Upper lobe of left lung (tissue), 4 donors: Measurements from ENCODE around the gene CCDC69.

Source experiments
- CTCF ChIP-seq, 6 experiments: fragments of 450-650 bp in 4 of 6; fragments of 200-600 bp in 2 of 6; sonication (generic) in 2 of 6; IDR thresholded peaks; one replicate each; pipeline ENCODE4 v1.5.1; 2016 to 2019; ENCODE audit warnings: antibody characterized with exemption in 6 of 6
- POLR2A ChIP-seq, 4 donors: fragments of 450-650 bp; IDR thresholded peaks; one replicate each; pipeline ENCODE4 v1.5.1; 2016 to 2017; ENCODE audit warnings: antibody characterized with exemption in 4 of 4, mild to moderate bottlenecking in 2 of 4
- POLR2AphosphoS5 ChIP-seq, 2 donors: sonication (generic); formaldehyde crosslinking; IDR thresholded peaks; one replicate each; pipeline ENCODE4 v1.5.1; 2017; ENCODE audit warnings: antibody characterized with exemption in 2 of 2

GRCh38 chr5:151244206-151244605 is 20.3 kb upstream of the CCDC69 start:
- TF ChIP-seq CTCF (IDR thresholded peaks at IDR 0.05): no peak
- no peak for TF ChIP-seq POLR2A (IDR thresholded peaks at IDR 0.05)
- no peak for TF ChIP-seq POLR2AphosphoS5 (IDR thresholded peaks at IDR 0.05)
